ENCODE results near the gene RFPL1.

The RFPL1 gene

GRCh38 chr22:29456211-29456671, 17.9 kb downstream of the RFPL1 start:
- TF ChIP-seq CTCF (IDR thresholded peaks at IDR 0.05; ENCODE audit: insufficient read depth, low read length) = no peak
- no peak for TF ChIP-seq REST (IDR thresholded peaks at IDR 0.05; ENCODE audit: insufficient replicate concordance, low read depth)
- TF ChIP-seq SPI1 (IDR thresholded peaks at IDR 0.05; ENCODE audit: borderline replicate concordance, low read depth) = no peak
- no peak for TF ChIP-seq POLR2AphosphoS5 (IDR thresholded peaks at IDR 0.05; ENCODE audit: low read depth)
- TF ChIP-seq GABPA (IDR thresholded peaks at IDR 0.05; ENCODE audit: low read depth) = no peak
- H3K27me3 ChIP-seq (ENCODE audit: insufficient read depth, poor library complexity, severe bottlenecking) = no peaks in the 10 kb centered on the region
- no peak overlapping the region for H3K27ac ChIP-seq (replicated peaks)
- DNase-seq (ENCODE audit: low read depth in 1 of 2, low spot score in 1 of 2) = no peak
- no peak overlapping the region for H3K4me3 ChIP-seq (replicated peaks; ENCODE audit: insufficient read depth, low read length)

GRCh38 chr22:29457730-29458129, 19.3 kb downstream of the RFPL1 start:
- H3K4me3 ChIP-seq (replicated peaks; ENCODE audit: insufficient read depth, low read length) = no peak overlapping the region
- DNase-seq (ENCODE audit: low read depth in 1 of 2, low spot score in 1 of 2) = no peak
- H3K27me3 ChIP-seq (ENCODE audit: insufficient read depth, poor library complexity, severe bottlenecking) = no peaks in the 10 kb centered on the region
- TF ChIP-seq REST (IDR thresholded peaks at IDR 0.05; ENCODE audit: insufficient replicate concordance, low read depth) (no peak), POLR2AphosphoS5 (IDR thresholded peaks at IDR 0.05; ENCODE audit: low read depth) (no peak), CTCF (IDR thresholded peaks at IDR 0.05; ENCODE audit: insufficient read depth, low read length) (no peak), GABPA (IDR thresholded peaks at IDR 0.05; ENCODE audit: low read depth) (no peak), SPI1 (IDR thresholded peaks at IDR 0.05; ENCODE audit: borderline replicate concordance, low read depth) (no peak)
- no peak overlapping the region for H3K27ac ChIP-seq (replicated peaks)

- no peak overlapping the region for H3K27ac ChIP-seq (replicated peaks)
- no peak for TF ChIP-seq SPI1 (IDR thresholded peaks at IDR 0.05; ENCODE audit: borderline replicate concordance, low read depth)
- no peak for TF ChIP-seq GABPA (IDR thresholded peaks at IDR 0.05; ENCODE audit: low read depth)
- TF ChIP-seq CTCF (IDR thresholded peaks at IDR 0.05; ENCODE audit: insufficient read depth, low read length) = no peak
- TF ChIP-seq POLR2AphosphoS5 (IDR thresholded peaks at IDR 0.05; ENCODE audit: low read depth) = no peak
- no peak for TF ChIP-seq REST (IDR thresholded peaks at IDR 0.05; ENCODE audit: insufficient replicate concordance, low read depth)
- no peak for DNase-seq (ENCODE audit: low read depth in 1 of 2, low spot score in 1 of 2)
- H3K4me3 ChIP-seq (replicated peaks; ENCODE audit: insufficient read depth, low read length) = no peak overlapping the region
- H3K27me3 ChIP-seq (ENCODE audit: insufficient read depth, poor library complexity, severe bottlenecking) = no peaks in the 10 kb centered on the region
Measured at GRCh38 chr22:29458551-29458950, 20.2 kb downstream of the RFPL1 start.

Measured in HL-60 (cell line).